Heart left ventricle (tissue), 13 donors: ENCODE data around the gene ARHGAP26.

ENCODE experiments used
- POLR2A ChIP-seq, 2 donors: fragments of 450-650 bp; IDR thresholded peaks; one replicate each; pipeline ENCODE4 v1.6.1; 2017; ENCODE audit warnings: antibody characterized with exemption in 2 of 2, mild to moderate bottlenecking in 2 of 2, moderate library complexity in 2 of 2
- TF ChIP-seq, protein P1 (sequence below), 12 donors: fragments of 200-600 bp; sonication (generic) in 4 of 12; IDR thresholded peaks; one replicate each; pipeline versions ENCODE4 v1.5.0 to v1.8.0; 2018 to 2022; ENCODE audit warnings: antibody characterized with exemption in 12 of 12, mild to moderate bottlenecking in 5 of 12
- donor health status: ischemic (EF 13 %, LVEDD 7.1; RV severe dilation, severe dysfunction).
- donor health status: DM: no; HTN: yes; CAD: no.
- donor health status: DM: no; HTN: no; CAD: no.
- donor health status: ischemic (EF 25% LVEDD 6.9; RV normal size, moderate dysfunction).
- donor health status: ischemic (EF 25% LVEDD 5.7; RV mildly dilated, moderate dysfunction).
- donor health status: ischemic (EF 35%, LVEDD 5.7; RV mildly dilated, moderate dysfunction).
- donor health status: nonischemic (EF 11% LVEDD 7.7; RV severe dilation, severe dysfunction).
- donor health status: DM: yes; HTN: yes; CAD: no.
- donor health status: PGD.
- donor health status: ischemic (EF 29% LVEDD 5.4; RV normal size, mild dysfunction).
- donor health status: nonischemic (EF 23%, LVEDD 6.1; RV moderate dilation, normal function).

DNA sequence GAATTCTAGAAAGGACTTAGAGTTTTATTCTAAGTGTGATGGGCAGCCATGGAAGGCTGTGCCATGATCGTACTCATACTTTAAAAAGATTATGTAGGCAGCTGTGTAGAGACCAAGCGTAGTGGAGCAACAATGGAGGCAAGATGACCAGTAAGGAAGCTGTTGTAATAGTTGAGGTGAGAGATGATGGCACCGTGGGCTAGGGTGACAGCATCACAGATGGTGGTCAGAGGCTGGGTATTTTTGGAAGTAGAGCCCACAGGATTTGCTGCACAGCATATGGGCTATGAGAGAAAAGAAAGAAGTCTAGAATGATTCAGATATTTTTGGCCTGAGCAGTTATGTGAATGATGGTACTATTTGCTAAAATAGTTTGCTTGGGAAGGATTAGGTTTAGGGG is 7.7 kb downstream of the ARHGAP26 start:
- TF ChIP-seq, protein P1, sequence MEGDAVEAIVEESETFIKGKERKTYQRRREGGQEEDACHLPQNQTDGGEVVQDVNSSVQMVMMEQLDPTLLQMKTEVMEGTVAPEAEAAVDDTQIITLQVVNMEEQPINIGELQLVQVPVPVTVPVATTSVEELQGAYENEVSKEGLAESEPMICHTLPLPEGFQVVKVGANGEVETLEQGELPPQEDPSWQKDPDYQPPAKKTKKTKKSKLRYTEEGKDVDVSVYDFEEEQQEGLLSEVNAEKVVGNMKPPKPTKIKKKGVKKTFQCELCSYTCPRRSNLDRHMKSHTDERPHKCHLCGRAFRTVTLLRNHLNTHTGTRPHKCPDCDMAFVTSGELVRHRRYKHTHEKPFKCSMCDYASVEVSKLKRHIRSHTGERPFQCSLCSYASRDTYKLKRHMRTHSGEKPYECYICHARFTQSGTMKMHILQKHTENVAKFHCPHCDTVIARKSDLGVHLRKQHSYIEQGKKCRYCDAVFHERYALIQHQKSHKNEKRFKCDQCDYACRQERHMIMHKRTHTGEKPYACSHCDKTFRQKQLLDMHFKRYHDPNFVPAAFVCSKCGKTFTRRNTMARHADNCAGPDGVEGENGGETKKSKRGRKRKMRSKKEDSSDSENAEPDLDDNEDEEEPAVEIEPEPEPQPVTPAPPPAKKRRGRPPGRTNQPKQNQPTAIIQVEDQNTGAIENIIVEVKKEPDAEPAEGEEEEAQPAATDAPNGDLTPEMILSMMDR (IDR thresholded peaks at IDR 0.05) = no peak
- no peak for TF ChIP-seq POLR2A (IDR thresholded peaks at IDR 0.05)
